VCaP (cell line): ENCODE data around the gene KRT4.

Source experiments
- H3K27ac ChIP-seq: fragments of 450-650 bp; 2 replicates; pipeline ENCODE4 v1.5.1; 2017
- TF ChIP-seq, protein P1 (sequence below): fragments of 450-650 bp; conservative IDR thresholded peaks from 2 replicates; pipeline ENCODE4 v1.5.1; 2017; ENCODE audit warnings: mild to moderate bottlenecking, moderate library complexity

Gene KRT4

GRCh38 chr12:52839436-52840105 is 25.7 kb upstream of the KRT4 start:
- H3K27ac ChIP-seq: no peak overlapping the region
- TF ChIP-seq, protein P1, sequence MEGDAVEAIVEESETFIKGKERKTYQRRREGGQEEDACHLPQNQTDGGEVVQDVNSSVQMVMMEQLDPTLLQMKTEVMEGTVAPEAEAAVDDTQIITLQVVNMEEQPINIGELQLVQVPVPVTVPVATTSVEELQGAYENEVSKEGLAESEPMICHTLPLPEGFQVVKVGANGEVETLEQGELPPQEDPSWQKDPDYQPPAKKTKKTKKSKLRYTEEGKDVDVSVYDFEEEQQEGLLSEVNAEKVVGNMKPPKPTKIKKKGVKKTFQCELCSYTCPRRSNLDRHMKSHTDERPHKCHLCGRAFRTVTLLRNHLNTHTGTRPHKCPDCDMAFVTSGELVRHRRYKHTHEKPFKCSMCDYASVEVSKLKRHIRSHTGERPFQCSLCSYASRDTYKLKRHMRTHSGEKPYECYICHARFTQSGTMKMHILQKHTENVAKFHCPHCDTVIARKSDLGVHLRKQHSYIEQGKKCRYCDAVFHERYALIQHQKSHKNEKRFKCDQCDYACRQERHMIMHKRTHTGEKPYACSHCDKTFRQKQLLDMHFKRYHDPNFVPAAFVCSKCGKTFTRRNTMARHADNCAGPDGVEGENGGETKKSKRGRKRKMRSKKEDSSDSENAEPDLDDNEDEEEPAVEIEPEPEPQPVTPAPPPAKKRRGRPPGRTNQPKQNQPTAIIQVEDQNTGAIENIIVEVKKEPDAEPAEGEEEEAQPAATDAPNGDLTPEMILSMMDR: no peak

DNA sequence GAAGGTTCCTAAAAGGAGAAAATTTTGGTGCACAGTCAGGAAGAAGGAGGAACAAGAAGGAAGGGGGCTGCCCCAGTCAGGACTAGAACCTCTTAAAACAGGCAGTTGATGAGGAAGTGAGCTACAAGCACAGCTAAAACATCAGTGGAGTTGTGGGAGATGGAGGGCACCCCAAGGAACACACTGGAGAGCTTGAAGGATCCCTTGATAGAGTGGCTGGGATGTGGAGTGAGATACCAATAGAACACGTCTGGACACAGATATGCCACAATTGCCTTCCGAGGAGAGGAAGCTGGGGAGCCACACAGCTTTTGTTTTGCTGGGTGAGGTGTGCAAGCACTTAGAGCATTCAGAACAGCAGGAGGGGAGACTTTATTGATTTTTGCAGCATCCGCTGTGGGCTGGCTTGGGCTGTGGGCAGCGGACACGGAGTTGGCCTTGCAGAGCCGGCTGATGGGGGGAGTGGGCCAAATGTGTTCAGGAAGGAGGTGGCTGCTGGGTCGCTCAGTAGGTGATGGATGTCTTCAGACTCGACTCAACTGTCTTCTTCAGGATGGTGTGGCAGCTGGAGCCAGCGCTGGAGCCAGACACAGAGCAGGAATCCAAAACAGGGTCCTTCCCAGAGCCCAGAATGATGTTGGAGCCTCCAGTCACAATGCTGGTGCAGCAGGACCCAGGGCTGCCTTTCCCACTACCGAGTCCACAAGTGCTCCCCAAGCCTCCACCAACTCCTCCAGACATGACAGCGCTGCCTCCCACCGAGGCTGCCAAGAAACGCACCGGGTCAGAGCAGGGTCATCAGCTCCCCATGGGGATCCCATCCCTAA is 24.9 kb upstream of the KRT4 start:
- TF ChIP-seq, protein P1: no peak
- no peak overlapping the region for H3K27ac ChIP-seq

DNA sequence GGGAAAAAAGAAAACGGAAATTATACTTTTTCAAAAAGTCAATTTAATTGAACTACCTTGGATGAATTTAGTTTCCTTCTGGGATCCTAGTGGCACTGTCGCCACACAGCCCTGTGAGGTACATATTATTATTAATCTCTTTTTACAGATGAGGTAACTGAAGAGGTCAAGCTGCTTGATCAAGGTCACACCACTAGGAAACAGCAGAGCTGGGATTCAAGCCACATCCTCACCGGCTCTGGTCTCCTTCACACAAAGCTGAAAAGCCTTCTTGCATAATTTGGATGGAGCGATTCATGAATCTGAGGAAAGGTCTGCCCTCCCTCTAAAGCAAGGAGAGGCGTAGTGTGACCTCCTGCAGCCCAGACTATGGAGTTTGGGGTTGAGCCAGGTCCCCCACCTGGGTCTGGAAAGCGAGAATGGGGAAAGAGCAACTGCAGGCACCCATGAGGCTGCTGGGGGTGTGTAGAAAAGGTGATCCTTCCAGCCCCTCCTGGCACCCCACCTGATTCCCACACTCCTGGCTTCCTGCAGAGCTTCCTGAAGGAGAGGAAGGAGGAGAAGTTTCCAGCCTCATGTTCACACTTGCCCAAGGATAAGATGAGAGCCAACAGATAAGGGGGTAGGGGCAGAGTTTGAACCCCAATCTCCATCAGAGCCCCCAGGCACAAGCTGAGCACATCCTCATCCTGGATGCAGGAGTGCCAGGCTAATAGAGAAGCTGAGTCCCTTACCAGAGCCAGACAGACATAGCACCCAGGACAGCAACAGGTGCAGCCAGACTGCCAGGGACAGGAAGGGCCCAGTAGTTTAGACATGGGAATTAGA is 24.1 kb upstream of the KRT4 start:
- TF ChIP-seq, protein P1: no peak
- H3K27ac ChIP-seq: no peak overlapping the region

- no peak overlapping the region for H3K27ac ChIP-seq
- TF ChIP-seq, protein P1: no peak
Measured at GRCh38 chr12:52837413-52837741, 23.5 kb upstream of the KRT4 start.

DNA sequence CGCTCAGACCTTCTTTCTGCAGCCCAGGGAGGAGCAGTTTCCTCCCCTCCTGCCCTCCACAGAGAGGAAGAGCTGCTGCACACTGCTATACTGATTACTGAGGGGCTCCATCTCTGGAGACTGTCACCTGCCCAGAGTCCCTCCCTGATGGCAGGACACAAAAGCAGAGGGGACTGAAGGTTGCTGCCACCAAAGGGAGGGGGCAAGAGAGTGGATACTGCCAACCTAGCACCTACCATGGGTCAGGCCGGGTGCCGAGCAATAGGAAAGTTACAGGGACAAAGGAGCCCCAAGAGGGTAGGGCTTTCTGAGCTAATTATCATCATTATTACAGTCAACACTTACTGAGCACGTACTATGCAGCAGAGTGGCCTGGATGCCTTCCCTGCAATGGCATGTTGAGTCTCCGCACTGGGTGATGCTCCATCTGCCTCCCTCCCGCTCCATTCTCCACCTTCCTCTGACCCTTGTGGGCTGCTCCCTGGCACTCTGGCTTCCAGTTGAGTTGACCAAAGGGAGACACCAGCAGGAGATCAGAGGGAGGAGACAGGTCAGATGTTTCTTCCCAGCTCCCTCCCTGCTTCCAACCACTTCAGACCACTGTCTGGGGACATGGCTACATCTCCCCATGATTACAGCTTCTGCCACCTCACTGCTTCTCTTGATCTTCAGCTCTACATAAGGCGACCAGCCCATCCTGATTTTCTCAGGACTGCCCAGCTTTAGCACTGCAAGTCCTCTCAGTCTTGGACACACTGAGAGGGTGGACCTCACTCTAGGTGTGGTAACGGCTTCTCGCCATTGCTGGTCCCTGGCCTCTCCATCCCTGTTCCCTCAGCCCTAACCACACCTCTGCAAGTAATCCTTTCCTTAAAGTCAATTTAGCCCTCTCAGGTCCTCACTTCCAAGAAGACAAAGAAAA is 22.8 kb upstream of the KRT4 start:
- H3K27ac ChIP-seq: no peak overlapping the region
- TF ChIP-seq, protein P1: no peak

- TF ChIP-seq, protein P1: no peak
- no peak overlapping the region for H3K27ac ChIP-seq
Measured at GRCh38 chr12:52836042-52836466, 22.1 kb upstream of the KRT4 start.
